HCT116 (cell line): ENCODE results near the gene IL15. TPM values are rescaled to one million over a fixed set of nuclear protein-coding genes. Genes with fewer than 3 reads are reported as not detected.
A peak's percentile ranks its signal among the peaks of the same experiment; 100 is the strongest.

Source experiments
- ATAC-seq: fragments of 200-7000 bp; cut with Tn5 transposase; 2 replicates; pipeline ENCODE4 v1.9.1; 2020; ENCODE audit warnings: mild to moderate bottlenecking, moderate library complexity
- BruUV-seq: library from RNA; stranded (reverse); fragments of 400-500 nt; replicated peaks from 2 replicates; lab custom pipeline; 2021; lab: Mats Ljungman, UMichigan
- CTCF ChIA-PET: fragments of 300-600 bp; sonication (Branson Sonifier 250); formaldehyde crosslinking; loops from one replicate; lab custom pipeline; 2021; ENCODE audit warnings: antibody characterized with exemption; lab: Charles Lee
- POLR2A ChIA-PET: fragments of 300-600, 350-600 bp; sonication (Branson Sonifier 250); formaldehyde crosslinking; loops from one replicate; lab custom pipeline; 2021; ENCODE audit warnings: antibody characterized with exemption; lab: Charles Lee
- RAD21 ChIA-PET, 2 experiments: fragments of 300-600 bp; sonication (Branson Sonifier 250); formaldehyde crosslinking; loops; one replicate each; lab custom pipeline; 2023; ENCODE audit warnings: low total read pairs in 2 of 2; ENCODE audit not compliant: uncharacterized antibody in 2 of 2, unreplicated experiment in 2 of 2, low non-redundant PET in 1 of 2; lab: Charles Lee
- DNase-seq: peaks from one replicate; pipeline ENCODE4 v3.0.0-alpha.2; 2010; ENCODE audit warnings: low read depth, low spot score
- H2AFZ ChIP-seq: fragments of 200-600 bp; shearing (Covaris generic), sonication (generic); 2 replicates; pipeline ENCODE4 v1.6.1; 2017; ENCODE audit warnings: low read depth, mixed run types, mixed read lengths, antibody characterized with exemption, low read length; ENCODE audit not compliant: poor library complexity, severe bottlenecking
- H3K27ac ChIP-seq: 2 replicates; pipeline ENCODE4 v1.5.1; 2012; ENCODE audit warnings: low read depth, low read length
- H3K27me3 ChIP-seq: fragments of 200-600 bp; sonication (generic); 2 replicates; pipeline ENCODE4 v1.6.1; 2016; ENCODE audit warnings: mixed run types, low read length, mixed read lengths; ENCODE audit not compliant: insufficient read depth
- H3K36me3 ChIP-seq, 2 experiments: fragments of 200-500 bp in 1 of 2; fragments of 200-600 bp in 1 of 2; sonication (Bioruptor generic) in 1 of 2; sonication (generic) in 1 of 2; 2 replicates each; pipeline versions ENCODE4 v1.5.1 to v1.6.1; 2014 to 2016; ENCODE audit warnings: low read length in 2 of 2, inconsistent platforms in 1 of 2, mixed read lengths in 1 of 2, mixed run types in 1 of 2; ENCODE audit not compliant: insufficient read depth in 2 of 2, control insufficient read depth in 1 of 2
- H3K4me1 ChIP-seq, 2 experiments: fragments of 200-600 bp in 1 of 2; sonication (generic) in 1 of 2; 2 replicates each; pipeline versions ENCODE4 v1.5.1 to v1.6.1; 2012 to 2017; ENCODE audit warnings: low read length in 2 of 2, inconsistent platforms in 1 of 2, mild to moderate bottlenecking in 1 of 2, mixed read lengths in 1 of 2, mixed run types in 1 of 2, moderate library complexity in 1 of 2; ENCODE audit not compliant: insufficient read depth in 2 of 2, control insufficient read depth in 1 of 2
- H3K4me2 ChIP-seq: fragments of 200-600 bp; sonication (generic); 2 replicates; pipeline ENCODE4 v1.6.1; 2017; ENCODE audit warnings: mixed run types, low read length, mixed read lengths
- H3K4me3 ChIP-seq, 2 experiments: fragments of 200-600 bp in 1 of 2; sonication (generic) in 1 of 2; replicated peaks in 1 of 2; 2 replicates each; pipeline ENCODE4 v1.5.1; 2011 to 2016; ENCODE audit warnings: low read length in 2 of 2, control low read depth in 1 of 2, low read depth in 1 of 2, mild to moderate bottlenecking in 1 of 2, mixed read lengths in 1 of 2, mixed run types in 1 of 2
- H3K79me2 ChIP-seq: fragments of 200-600 bp; sonication (generic); 2 replicates; pipeline ENCODE4 v1.6.1; 2017; ENCODE audit warnings: mild to moderate bottlenecking, mixed run types, low read length, moderate library complexity, mixed read lengths; ENCODE audit not compliant: insufficient read depth
- H3K9ac ChIP-seq: fragments of 200-600 bp; sonication (generic); 2 replicates; pipeline ENCODE4 v1.6.1; 2016; ENCODE audit warnings: low read length, mixed read lengths
- H3K9me2 ChIP-seq: fragments of 200-600 bp; sonication (generic), shearing (Covaris generic); 2 replicates; pipeline ENCODE4 v1.6.1; 2017; ENCODE audit warnings: mixed run types, mild to moderate bottlenecking, moderate library complexity; ENCODE audit not compliant: insufficient read depth
- H3K9me3 ChIP-seq, 2 experiments: fragments of 200-500 bp in 1 of 2; fragments of 200-600 bp in 1 of 2; sonication (Bioruptor generic) in 1 of 2; sonication (generic) in 1 of 2; 2 replicates each; pipeline ENCODE4 v1.6.1; 2014 to 2017; ENCODE audit warnings: low read length in 2 of 2, mixed read lengths in 2 of 2, inconsistent platforms in 1 of 2, low read depth in 1 of 2, mild to moderate bottlenecking in 1 of 2, mixed run types in 1 of 2, moderate library complexity in 1 of 2; ENCODE audit not compliant: control insufficient read depth in 1 of 2, insufficient read depth in 1 of 2
- H4K20me1 ChIP-seq: fragments of 200-600 bp; sonication (generic), shearing (Covaris generic); 2 replicates; pipeline ENCODE4 v1.6.1; 2017; ENCODE audit warnings: mixed run types, mild to moderate bottlenecking, moderate library complexity; ENCODE audit not compliant: insufficient read depth
- ATF3 ChIP-seq: IDR thresholded peaks from 2 replicates; pipeline ENCODE4 v1.6.1; 2012
- CTCF ChIP-seq, 3 experiments: fragments of 200-600 bp in 1 of 3; sonication (generic) in 1 of 3; IDR thresholded peaks in 2 of 3; conservative IDR thresholded peaks in 1 of 3; 2 replicates each; pipeline ENCODE4 v1.5.1; 2012 to 2017; ENCODE audit warnings: low read depth in 2 of 3, low read length in 2 of 3, antibody characterized with exemption in 1 of 3, borderline replicate concordance in 1 of 3, control low read depth in 1 of 3, mild to moderate bottlenecking in 1 of 3, mixed read lengths in 1 of 3, mixed run types in 1 of 3, moderate library complexity in 1 of 3; ENCODE audit not compliant: insufficient read depth in 1 of 3
- ELF1 ChIP-seq: IDR thresholded peaks from 2 replicates; pipeline ENCODE4 v1.6.1; 2012; ENCODE audit warnings: low read depth, borderline replicate concordance
- EZH2 ChIP-seq: fragments of 200-600 bp; sonication (generic); IDR thresholded peaks from 2 replicates; pipeline ENCODE4 v1.6.1; 2017; ENCODE audit warnings: antibody characterized with exemption, mixed run types
- POLR2A ChIP-seq: IDR thresholded peaks from 2 replicates; pipeline ENCODE4 v1.7.0; 2011; ENCODE audit warnings: borderline replicate concordance; ENCODE audit not compliant: insufficient read depth, insufficient read length; ENCODE audit errors: extremely low read depth
- RAD21 ChIP-seq: IDR thresholded peaks from 2 replicates; pipeline ENCODE4 v1.6.1; 2012; ENCODE audit warnings: low read depth, mild to moderate bottlenecking
- SRF ChIP-seq: IDR thresholded peaks from 2 replicates; pipeline ENCODE4 v1.6.1; 2012; ENCODE audit warnings: low read depth
- TCF7L2 ChIP-seq: IDR thresholded peaks from 2 replicates; pipeline ENCODE4 v1.7.0; 2011; ENCODE audit warnings: borderline replicate concordance, inconsistent platforms; ENCODE audit not compliant: insufficient read depth, insufficient read length; ENCODE audit errors: extremely low read depth
- intact Hi-C: fragments of 100-400 bp; cut with micrococcal nuclease; formaldehyde crosslinking; loops from 2 replicates; pipeline ENCODE4 v1.10.0; 2022
- total RNA-seq: library from RNA; stranded (reverse); gene quantifications from one replicate; pipeline ENCODE4 v1.2.1, GENCODE V29; 2021; ENCODE audit not compliant: unreplicated experiment

IL15 gene
- total RNA-seq, 1 experiment from 2014 or later, result 1.2 TPM

- no peaks in the 10 kb centered on the region; the same call in 1 of the 2 replicates for H3K9me2 ChIP-seq
- no peaks in the 10 kb centered on the region for H3K4me1 ChIP-seq
- H3K36me3 ChIP-seq, result no peaks in the 10 kb centered on the region
- intact Hi-C loops, result no loop called here
- H4K20me1 ChIP-seq, result no peaks in the 10 kb centered on the region
- H3K27ac ChIP-seq, result no peak overlapping the region
- ChIA-PET CTCF (no interaction called here), POLR2A (no interaction called here), RAD21 (no interaction called here)
- no peak for ATAC-seq
- no TSS peak for BruUV-seq
- no peak overlapping the region for H3K9ac ChIP-seq
- H3K4me2 ChIP-seq, result no peak overlapping the region
- TF ChIP-seq TCF7L2 (no peak), ATF3 (no peak), EZH2 (no peak), POLR2A (no peak), ELF1 (no peak)
- H2AFZ ChIP-seq, result no peak overlapping the region
- H3K9me3 ChIP-seq, result no peaks in the 10 kb centered on the region
- H3K27me3 ChIP-seq, result no peaks in the 10 kb centered on the region
- no peak for DNase-seq
- H3K79me2 ChIP-seq, result no peaks in the 10 kb centered on the region
- no peak overlapping the region for H3K4me3 ChIP-seq
Observed at GRCh38 chr4:141697116-141697515, 60.7 kb downstream of the IL15 start.

- Histone ChIP-seq H3K79me2 (no peaks in the 10 kb centered on the region), H3K4me2 (no peak overlapping the region), H3K27me3 (no peaks in the 10 kb centered on the region), H3K36me3 (no peaks in the 10 kb centered on the region), H2AFZ (no peak overlapping the region), H3K27ac (no peak overlapping the region), H3K9me3 (no peaks in the 10 kb centered on the region), H3K9ac (no peak overlapping the region), H4K20me1 (no peaks in the 10 kb centered on the region), H3K9me2 (peaks cover 3% of the 10 kb centered on the region; the same call in 1 of the 2 replicates), H3K4me1 (no peaks in the 10 kb centered on the region), H3K4me3 (no peak overlapping the region)
- POLR2A ChIA-PET, result no interaction called here
- TF ChIP-seq SRF (no peak), RAD21 (peak; percentile 18; the same call in 1 of the 2 replicates), CTCF (IDR thresholded peaks at IDR 0.05 in 2 of 3, conservative IDR thresholded peaks at IDR 0.05 in 1 of 3; ENCODE audit: borderline replicate concordance in 1 of 3, insufficient read depth in 1 of 3, low read depth in 2 of 3, low read length in 2 of 3) (peak in 1 of 3 experiments; percentile 16; a peak in 1 of 6 replicates)
- DNase-seq (peak; percentile 3), ATAC-seq (peak; percentile 60)
- no TSS peak for BruUV-seq
- intact Hi-C loops, result no loop called here
- CTCF ChIA-PET, result interaction anchor here (1.3 to 2.0 kb wide), 4 partner anchors 9 to 356 kb away, joined by 3 to 8 read pairs (median 4); no protein-coding TSS in a partner anchor
- RAD21 ChIA-PET, result no interaction called here
Observed at GRCh38 chr4:141702472-141703182, 66.2 kb downstream of the IL15 start.
